NCI-H1417 (cell line): ENCODE results near the gene NIPSNAP3A.
A peak's percentile ranks its signal among the peaks of the same experiment; 100 is the strongest.
"Not testable (repeated sequence)": the region's sequence is repeated elsewhere in the genome, so short reads cannot be mapped to it uniquely, and the experiment has no call there.

ENCODE experiments used
- DNase-seq, 3 experiments: peaks; one replicate each; lab custom pipeline; 2025; lab: John Stamatoyannopoulos, UW

Gene NIPSNAP3A

DNA sequence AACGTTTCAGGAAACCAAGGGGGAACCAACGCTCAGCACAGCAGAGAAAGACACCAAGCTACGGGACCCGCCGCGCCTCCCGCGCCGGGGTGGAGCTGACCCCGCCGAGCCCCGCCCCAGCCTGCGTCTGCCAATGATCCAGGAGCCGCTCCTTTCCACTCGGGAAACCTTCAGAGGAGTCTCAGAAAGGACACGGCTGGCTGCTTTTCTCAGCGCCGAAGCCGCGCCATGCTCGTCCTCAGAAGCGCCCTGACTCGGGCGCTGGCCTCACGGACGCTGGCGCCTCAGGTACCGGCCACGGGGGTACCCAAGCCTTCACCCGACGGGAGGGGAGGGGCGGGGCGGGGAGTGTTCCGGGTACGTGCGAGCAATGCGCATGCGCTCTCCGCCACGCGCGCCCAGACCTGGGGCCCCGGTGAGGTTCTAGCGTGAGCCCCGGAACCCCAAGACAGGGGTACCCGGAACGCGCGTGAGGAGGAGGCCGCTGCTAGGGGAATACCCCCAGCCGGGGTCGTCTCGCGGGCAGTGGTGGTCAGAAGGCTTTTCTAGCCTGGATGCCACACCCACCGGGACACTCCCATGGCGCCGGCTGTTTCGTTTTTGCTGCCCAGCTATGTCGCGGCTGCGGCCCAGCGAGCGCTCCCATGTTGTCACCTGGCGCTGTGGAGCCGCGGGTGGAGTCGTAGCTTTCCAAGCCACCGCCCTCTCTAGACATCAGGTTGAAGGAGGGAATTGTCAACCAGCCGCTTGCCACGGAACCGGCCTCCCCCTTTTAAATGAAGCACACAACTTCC, at the start of gene NIPSNAP3A:
NIPSNAP3A (plus strand) TSS at position 119 of the 794 bp plus-strand sequence; CDS start at position 229, 110 bp downstream.
- DNase-seq = peak; percentile 76 to 99 (median 98)

GRCh38 chr9:104700306-104700705, 47.2 kb upstream of the NIPSNAP3A start:
- DNase-seq = no peak

DNA sequence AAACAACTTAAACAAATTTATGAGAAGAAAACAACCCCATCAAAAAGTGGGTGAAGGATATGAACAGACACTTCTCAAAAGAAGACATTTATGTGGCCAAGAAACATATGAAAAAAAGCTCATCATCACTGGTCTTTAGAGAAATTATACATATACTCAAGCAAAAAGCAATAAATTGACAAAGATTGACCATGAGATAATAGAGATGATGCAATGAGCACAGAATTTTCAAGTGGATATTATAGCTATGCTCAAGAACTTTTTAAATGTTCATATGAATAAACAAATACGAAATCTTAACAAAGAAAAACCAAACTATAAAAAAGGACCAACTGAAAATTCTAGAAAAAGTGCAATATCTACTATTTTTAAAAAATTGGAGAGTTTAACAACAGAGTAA, 38.7 kb upstream of the NIPSNAP3A start:
- not testable (repeated sequence) for DNase-seq

DNA sequence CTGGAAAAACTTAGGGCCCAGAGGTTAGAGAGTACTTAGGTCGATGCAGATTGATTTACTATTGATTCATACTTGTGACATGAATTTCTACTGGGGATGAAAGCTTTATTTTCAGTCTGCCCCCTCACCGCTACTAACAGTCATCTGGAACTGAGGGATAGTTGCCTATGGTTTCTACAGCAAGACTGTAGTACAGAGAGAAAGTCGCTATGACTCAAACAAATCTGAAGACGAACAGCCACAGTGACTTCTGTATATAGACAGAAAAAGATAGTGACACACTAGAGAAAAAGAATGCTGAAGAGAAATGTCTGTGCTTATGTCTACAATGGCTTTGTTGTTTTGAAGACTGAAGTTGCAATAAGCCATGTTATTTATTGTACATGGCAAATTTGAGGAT, 35.9 kb upstream of the NIPSNAP3A start:
- no peak for DNase-seq

- peak in 2 of 3 experiments; percentile 8 to 16 for DNase-seq
Measured at GRCh38 chr9:104725014-104725413, 22.5 kb upstream of the NIPSNAP3A start.

DNA sequence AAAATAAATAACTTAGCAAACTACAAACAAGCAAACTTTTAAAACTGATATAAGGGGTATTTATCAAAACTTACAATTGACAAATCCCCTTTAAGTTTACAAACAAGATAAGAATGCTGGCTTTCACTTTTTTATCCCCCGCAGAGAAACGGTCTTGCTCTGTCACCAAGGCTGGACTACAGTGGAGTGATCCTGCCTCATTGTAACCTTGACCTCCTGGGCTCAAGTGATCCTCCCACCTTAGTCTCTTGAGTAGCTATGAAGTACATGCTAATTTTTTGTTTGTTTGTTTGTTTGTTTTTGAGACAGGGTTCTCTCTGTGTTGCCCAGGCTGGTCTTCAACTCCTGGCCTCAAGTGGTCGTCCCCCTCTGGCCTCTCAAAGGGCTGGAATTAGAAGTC, 9.0 kb upstream of the NIPSNAP3A start:
- DNase-seq = no peak

GRCh38 chr9:104740621-104741020, 6.9 kb upstream of the NIPSNAP3A start:
- DNase-seq = no peak

GRCh38 chr9:104743376-104743985, 4.0 kb upstream of the NIPSNAP3A start:
- DNase-seq = peak; percentile 47 to 90 (median 65)

DNA sequence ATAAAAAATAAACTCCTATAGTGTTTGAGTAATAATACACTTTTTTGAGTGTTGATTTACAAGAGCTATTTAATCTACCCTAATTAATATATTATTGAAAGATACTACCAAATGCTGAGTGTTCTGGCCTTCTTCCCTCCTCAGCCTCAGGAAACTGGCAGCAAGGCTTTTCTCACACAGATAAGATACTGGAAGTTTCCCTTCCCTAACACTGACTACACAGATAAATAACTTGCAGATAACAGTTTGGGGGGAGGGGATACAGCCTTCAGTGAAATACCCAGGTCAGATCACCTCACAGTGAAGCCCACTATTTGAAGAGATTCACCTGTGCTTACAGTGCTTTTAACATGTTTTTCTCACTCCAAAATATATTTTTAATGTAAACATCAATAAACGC, 1.6 kb upstream of the NIPSNAP3A start:
- no peak for DNase-seq

- no peak for DNase-seq
Measured at GRCh38 chr9:104746285-104746684, 1.2 kb upstream of the NIPSNAP3A start.

- peak in 1 of 3 experiments; percentile 52 for DNase-seq
Measured at GRCh38 chr9:104746798-104747197, 685 bp upstream of the NIPSNAP3A start.

DNA sequence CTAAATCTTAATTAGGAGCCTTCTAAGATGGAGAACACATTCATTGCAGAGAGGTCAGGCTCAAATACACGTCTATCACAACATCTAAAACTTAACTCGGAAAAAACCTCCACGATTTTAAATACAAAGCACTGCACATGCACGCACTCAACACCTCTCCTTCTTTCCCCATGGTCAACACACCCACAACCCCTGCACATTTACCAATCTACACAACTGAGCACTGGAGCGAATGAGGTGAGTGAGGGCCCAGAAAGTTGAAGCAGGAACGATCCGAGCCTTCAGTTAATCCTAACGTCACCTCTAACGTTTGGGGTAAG, 278 bp upstream of the NIPSNAP3A start:
- no peak for DNase-seq

DNA sequence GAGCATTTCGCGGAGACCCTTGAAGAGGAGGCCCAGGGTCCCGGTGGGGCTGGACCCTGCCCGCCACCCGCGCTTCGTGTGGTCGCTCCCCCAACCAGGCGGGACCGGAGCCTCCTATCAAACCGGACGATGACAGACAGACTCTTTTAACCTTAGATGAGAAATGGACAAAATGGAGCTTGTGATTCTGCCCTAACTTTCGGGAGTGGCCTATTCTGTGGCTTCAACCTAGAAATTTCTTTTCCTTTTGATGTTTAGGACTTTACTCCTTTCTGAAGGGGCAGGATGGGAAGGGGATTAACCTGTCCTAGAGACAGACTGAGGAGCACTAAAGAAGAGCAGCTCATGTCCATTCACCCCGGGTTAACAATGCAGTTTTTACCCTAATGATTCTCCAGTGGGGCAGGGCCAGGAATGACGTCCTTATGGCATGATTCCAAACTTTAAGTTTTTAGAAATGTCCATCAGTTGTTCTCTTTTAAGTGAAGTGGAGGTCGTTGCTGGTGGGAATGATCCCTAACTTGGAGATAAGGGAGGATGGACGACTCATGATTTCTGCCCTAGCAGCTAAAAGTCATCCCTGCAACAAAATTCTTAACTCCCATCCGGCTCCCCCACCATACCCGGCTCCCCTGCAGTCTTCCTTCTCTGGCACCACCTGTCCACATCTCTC, 1.0 kb downstream of the NIPSNAP3A start:
- peak in 1 of 3 experiments; percentile 41 for DNase-seq

DNA sequence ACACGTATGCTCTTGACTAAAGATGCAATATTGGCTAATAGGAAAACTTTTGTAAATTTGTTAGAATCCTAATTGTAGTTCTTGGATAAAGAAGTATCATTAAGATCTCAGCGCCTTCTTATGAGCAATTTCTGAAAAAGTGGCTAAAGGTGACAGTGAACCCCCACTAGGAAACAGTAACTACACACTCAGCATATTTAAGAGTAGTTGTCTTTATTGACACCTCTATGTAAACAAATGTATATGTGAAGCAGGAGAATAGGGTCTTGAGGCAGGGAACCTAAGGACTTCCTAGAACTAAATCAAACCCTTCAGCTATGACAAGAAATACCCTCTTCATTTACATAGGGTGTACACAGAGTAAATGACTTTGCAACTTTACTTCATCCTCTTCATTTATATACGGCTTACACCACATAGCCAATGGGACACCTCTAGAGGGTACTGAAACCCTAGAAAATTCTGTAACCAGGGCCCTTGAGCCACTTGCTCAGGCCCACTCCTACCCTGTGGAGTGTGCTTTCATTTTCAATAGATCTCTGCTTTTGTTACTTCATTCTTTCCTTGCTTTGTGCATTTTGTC, 2.8 kb downstream of the NIPSNAP3A start:
- peak in 1 of 3 experiments; percentile 34 for DNase-seq

GRCh38 chr9:104758974-104759373, 11.5 kb downstream of the NIPSNAP3A start:
- DNase-seq = peak in 2 of 3 experiments; percentile 68 to 83

- no peak for DNase-seq
Measured at GRCh38 chr9:104765138-104765537, 17.7 kb downstream of the NIPSNAP3A start.

- no peak for DNase-seq
Measured at GRCh38 chr9:104766025-104766424, 18.5 kb downstream of the NIPSNAP3A start.

- peak in 1 of 3 experiments; percentile 33 for DNase-seq
Measured at GRCh38 chr9:104767507-104767906, 20.0 kb downstream of the NIPSNAP3A start.

- DNase-seq = not testable (repeated sequence)
Measured at GRCh38 chr9:104769029-104769428, 21.5 kb downstream of the NIPSNAP3A start.

DNA sequence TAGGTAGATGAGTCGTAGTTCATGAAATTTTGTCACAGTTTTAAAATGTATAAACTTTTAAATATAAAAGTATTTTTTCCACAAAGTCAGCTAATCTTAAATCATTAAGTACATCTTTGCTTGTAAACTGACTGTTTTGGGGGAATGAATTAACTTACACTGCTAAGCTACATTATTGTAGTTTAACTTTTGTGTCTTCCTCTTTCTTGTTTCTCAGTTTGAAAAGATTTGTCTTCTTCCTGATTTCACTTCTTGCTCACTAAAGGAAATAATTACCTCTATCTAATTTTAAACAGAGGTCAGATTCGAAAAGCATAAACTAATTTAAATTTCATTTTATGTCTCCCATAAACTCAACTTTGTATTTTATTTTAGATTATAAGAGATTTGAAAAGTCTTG, 22.2 kb downstream of the NIPSNAP3A start:
- no peak for DNase-seq

GRCh38 chr9:104772714-104773510, 25.4 kb downstream of the NIPSNAP3A start:
- no peak for DNase-seq

DNA sequence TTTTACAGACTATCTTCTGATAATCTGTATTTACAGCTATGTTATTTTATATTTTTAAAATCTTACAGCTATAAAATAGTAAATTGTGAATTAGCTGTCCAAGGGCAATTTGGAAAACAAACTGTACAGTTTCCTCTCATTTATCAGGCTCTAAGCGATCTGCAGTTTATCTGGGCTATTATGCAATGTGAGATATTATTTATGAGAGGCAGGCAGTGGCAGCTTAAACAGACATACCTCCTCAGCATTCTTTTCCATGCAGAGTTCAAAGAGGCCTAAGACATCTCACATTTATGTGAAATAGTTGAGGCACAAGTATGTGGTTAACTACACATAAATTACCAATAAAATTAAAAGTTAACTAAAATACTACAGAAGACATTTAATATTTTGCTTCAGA, 26.6 kb downstream of the NIPSNAP3A start:
- no peak for DNase-seq
